Cardiac muscle cell (in vitro differentiated cells and primary cell): ENCODE results near the gene ZNF829. TPM values are rescaled to one million over a fixed set of nuclear protein-coding genes. Genes with fewer than 3 reads are reported as not detected.

Source experiments
- DNase-seq, 2 donors: peaks; one replicate each; pipeline versions ENCODE4 v3.0.0 to v3.0.0-alpha.2; 2010 to 2017; ENCODE audit warnings: low read depth in 1 of 2, low spot score in 1 of 2
- H3K27ac ChIP-seq: fragments of 200-600 bp; sonication (generic); 2 replicates; pipeline ENCODE4 v1.5.1; 2016
- H3K27me3 ChIP-seq: fragments of 200-600 bp; sonication (generic); 2 replicates; pipeline ENCODE4 v1.6.0; 2016; ENCODE audit warnings: control low read depth
- H3K36me3 ChIP-seq: fragments of 200-600 bp; sonication (generic); 2 replicates; pipeline ENCODE4 v1.5.1; 2016; ENCODE audit warnings: control low read depth
- H3K4me1 ChIP-seq: fragments of 200-600 bp; sonication (generic); 2 replicates; pipeline ENCODE4 v1.8.1; 2017; ENCODE audit warnings: low read depth, mild to moderate bottlenecking, mixed run types
- H3K4me3 ChIP-seq: fragments of 200-600 bp; sonication (generic); 2 replicates; pipeline ENCODE4 v1.5.1; 2016; ENCODE audit warnings: mild to moderate bottlenecking
- H3K9me3 ChIP-seq: fragments of 200-600 bp; sonication (generic); 2 replicates; pipeline ENCODE4 v1.5.1; 2017; ENCODE audit warnings: low read depth, mild to moderate bottlenecking, control low read depth
- polyA plus RNA-seq: library from polyadenylated mRNA; unstranded; fragments of >200 nt; fragmentation: Nextera tagmentation; extraction: Ambion mirVana; gene quantifications from 2 replicates; pipeline ENCODE4 v1.2.1, GENCODE V29; 2016
- total RNA-seq: library from RNA; depleted of rRNA; stranded (reverse); fragments of >200 nt; gene quantifications from 2 replicates; pipeline ENCODE4 v1.2.3, GENCODE V29; 2016
- TF ChIP-seq, protein P1 (sequence below): IDR thresholded peaks from 2 replicates; pipeline ENCODE4 v1.5.1; 2012; ENCODE audit warnings: low read depth, mild to moderate bottlenecking, low read length

The ZNF829 gene
- total and polyA plus RNA-seq, 2 experiments from 2014 or later, result 2.0 to 2.3 TPM

DNA sequence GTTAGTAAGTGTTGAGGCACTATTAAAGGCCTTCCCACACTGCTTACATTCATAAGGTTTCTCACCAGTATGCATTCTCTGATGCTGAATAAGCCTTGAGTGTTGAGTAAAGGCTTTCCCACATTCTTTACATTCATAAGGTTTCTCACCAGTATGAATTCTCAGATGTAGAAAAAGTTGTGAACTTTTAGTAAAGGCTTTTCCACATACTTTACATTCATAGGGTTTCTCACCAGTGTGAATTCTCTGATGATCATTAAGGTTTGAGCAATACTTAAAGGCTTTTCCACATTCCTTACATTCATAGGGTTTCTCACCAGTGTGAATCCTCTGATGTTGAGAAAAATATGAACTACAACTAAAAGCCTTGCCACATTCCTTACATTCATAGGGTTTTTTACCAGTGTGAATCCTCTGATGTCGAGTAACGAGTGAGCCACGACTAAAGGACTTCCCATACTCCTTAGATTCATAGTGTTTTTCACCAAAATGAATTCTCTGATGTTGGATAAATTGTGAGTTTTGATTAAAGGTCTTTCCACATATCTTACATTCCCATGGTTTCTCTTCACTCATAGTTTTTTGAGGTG, 24.2 kb downstream of the ZNF829 start:
- Histone ChIP-seq H3K4me3 (no peak overlapping the region), H3K36me3 (peaks cover 22% of the 10 kb centered on the region), H3K27me3 (no peaks in the 10 kb centered on the region)

GRCh38 chr19:36876993-36877938, 38.8 kb downstream of the ZNF829 start:
- no peaks in the 10 kb centered on the region for H3K27me3 ChIP-seq
- H3K27ac ChIP-seq, result no peak overlapping the region
- peaks cover 18% of the 10 kb centered on the region for H3K9me3 ChIP-seq
- peak in 1 of 2 donors; percentile 2 for DNase-seq
- no peak overlapping the region for H3K4me3 ChIP-seq
- TF ChIP-seq, protein P1, sequence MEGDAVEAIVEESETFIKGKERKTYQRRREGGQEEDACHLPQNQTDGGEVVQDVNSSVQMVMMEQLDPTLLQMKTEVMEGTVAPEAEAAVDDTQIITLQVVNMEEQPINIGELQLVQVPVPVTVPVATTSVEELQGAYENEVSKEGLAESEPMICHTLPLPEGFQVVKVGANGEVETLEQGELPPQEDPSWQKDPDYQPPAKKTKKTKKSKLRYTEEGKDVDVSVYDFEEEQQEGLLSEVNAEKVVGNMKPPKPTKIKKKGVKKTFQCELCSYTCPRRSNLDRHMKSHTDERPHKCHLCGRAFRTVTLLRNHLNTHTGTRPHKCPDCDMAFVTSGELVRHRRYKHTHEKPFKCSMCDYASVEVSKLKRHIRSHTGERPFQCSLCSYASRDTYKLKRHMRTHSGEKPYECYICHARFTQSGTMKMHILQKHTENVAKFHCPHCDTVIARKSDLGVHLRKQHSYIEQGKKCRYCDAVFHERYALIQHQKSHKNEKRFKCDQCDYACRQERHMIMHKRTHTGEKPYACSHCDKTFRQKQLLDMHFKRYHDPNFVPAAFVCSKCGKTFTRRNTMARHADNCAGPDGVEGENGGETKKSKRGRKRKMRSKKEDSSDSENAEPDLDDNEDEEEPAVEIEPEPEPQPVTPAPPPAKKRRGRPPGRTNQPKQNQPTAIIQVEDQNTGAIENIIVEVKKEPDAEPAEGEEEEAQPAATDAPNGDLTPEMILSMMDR, result no peak
- no peaks in the 10 kb centered on the region for H3K4me1 ChIP-seq
- H3K36me3 ChIP-seq, result peaks cover 16% of the 10 kb centered on the region

More for the DNA sequence above, 24.2 kb downstream of the ZNF829 start:
- H3K4me1 ChIP-seq, result no peaks in the 10 kb centered on the region
- DNase-seq, result no peak
- peaks cover 15% of the 10 kb centered on the region for H3K9me3 ChIP-seq
- no peak overlapping the region for H3K27ac ChIP-seq
- TF ChIP-seq, protein P1, result no peak

DNA sequence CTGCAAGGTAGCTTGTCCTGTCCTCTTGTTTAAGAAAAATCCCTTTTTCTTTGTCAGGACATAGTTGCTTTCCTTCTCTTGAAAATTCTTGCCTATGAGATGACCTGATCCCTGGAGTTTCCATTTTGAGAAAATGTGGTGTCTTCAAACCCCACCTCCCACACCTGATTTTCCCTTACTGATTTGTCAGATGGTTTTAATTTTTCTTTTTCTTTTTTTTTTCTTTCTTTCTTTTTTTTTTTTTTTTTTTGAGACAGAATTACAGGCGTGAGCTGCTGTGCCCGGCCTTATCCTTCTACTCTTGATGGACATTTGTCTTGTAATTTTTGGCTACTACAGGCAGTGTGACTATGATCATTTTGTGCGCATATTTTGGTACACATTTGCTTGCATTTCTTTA, 64.2 kb downstream of the ZNF829 start:
- Histone ChIP-seq H3K27ac (no peak overlapping the region), H3K36me3 (no peaks in the 10 kb centered on the region), H3K4me3 (peak overlapping the region; percentile 46), H3K27me3 (no peaks in the 10 kb centered on the region), H3K9me3 (no peaks in the 10 kb centered on the region), H3K4me1 (peaks cover 5% of the 10 kb centered on the region)
- TF ChIP-seq, protein P1, result no peak
- no peak for DNase-seq

GRCh38 chr19:36850559-36851442, 65.3 kb downstream of the ZNF829 start, which contains the start of gene ZNF345:
Gene ZNF345 (plus strand): TSS chr19:36850876. CDS start chr19:36876831, 25,955 bp downstream.
- TF ChIP-seq, protein P1, result no peak
- peak; percentile 97 for DNase-seq
- Histone ChIP-seq H3K27ac (peak within 1 kb of the TSS; percentile 81), H3K4me3 (peak within 1 kb of the TSS; percentile 46), H3K27me3 (no peaks in the 10 kb centered on the region), H3K36me3 (no peaks in the 10 kb centered on the region), H3K4me1 (peaks cover 5% of the 10 kb centered on the region), H3K9me3 (no peaks in the 10 kb centered on the region)
